ENCODE results near the gene PAMR1.
"Not testable (repeated sequence)": the region's sequence is repeated elsewhere in the genome, so short reads cannot be mapped to it uniquely, and the experiment has no call there.

PAMR1 gene
- 0 to 3.1 (median 0) reads per million in 17 experiments for total RNA-seq

GRCh38 chr11:35525501-35526175 lies at the start of gene PAMR1:
Gene PAMR1 (minus strand): TSS chr11:35525616. CDS start chr11:35525585, 31 bp downstream.
- no peak for DNase-seq

- no peak for DNase-seq
Observed at GRCh38 chr11:35571696-35572095, 46.3 kb upstream of the PAMR1 start.

- DNase-seq = no peak
Observed at GRCh38 chr11:35567737-35568465, 42.5 kb upstream of the PAMR1 start.

- DNase-seq = no peak
Observed at GRCh38 chr11:35566885-35567284, 41.5 kb upstream of the PAMR1 start.

GRCh38 chr11:35566181-35566580 lies 40.8 kb upstream of the PAMR1 start:
- no peak for DNase-seq

GRCh38 chr11:35564245-35564595 lies 38.8 kb upstream of the PAMR1 start:
- DNase-seq = no peak

- DNase-seq = no peak
Observed at GRCh38 chr11:35563484-35564244, 38.2 kb upstream of the PAMR1 start.

- no peak for DNase-seq
Observed at GRCh38 chr11:35559949-35560348, 34.5 kb upstream of the PAMR1 start.

GRCh38 chr11:35558513-35558912 lies 33.1 kb upstream of the PAMR1 start:
- DNase-seq = no peak

- no peak for DNase-seq
Observed at GRCh38 chr11:35555488-35555887, 30.1 kb upstream of the PAMR1 start.

GRCh38 chr11:35554491-35555437 lies 29.3 kb upstream of the PAMR1 start:
- DNase-seq = no peak

- DNase-seq = no peak
Observed at GRCh38 chr11:35553831-35554230, 28.4 kb upstream of the PAMR1 start.

- DNase-seq = no peak
Observed at GRCh38 chr11:35553021-35553420, 27.6 kb upstream of the PAMR1 start.

GRCh38 chr11:35552616-35553015 lies 27.2 kb upstream of the PAMR1 start:
- no peak for DNase-seq

GRCh38 chr11:35550374-35551036 lies 25.1 kb upstream of the PAMR1 start:
- no peak for DNase-seq

GRCh38 chr11:35549787-35550186 lies 24.4 kb upstream of the PAMR1 start:
- no peak for DNase-seq

GRCh38 chr11:35548925-35549561 lies 23.6 kb upstream of the PAMR1 start:
- DNase-seq = no peak

- not testable (repeated sequence) for DNase-seq
Observed at GRCh38 chr11:35547995-35548394, 22.6 kb upstream of the PAMR1 start.

GRCh38 chr11:35546317-35546716 lies 20.9 kb upstream of the PAMR1 start:
- peak in 1 of 4 experiments; percentile 15 for DNase-seq

- no peak for DNase-seq
Observed at GRCh38 chr11:35545391-35546003, 20.1 kb upstream of the PAMR1 start.

GRCh38 chr11:35543481-35543880 lies 18.1 kb upstream of the PAMR1 start:
- DNase-seq = no peak

Measured in suppressor macrophage (primary cell).